Measurements from ENCODE around the gene DOCK3.

GRCh38 chr3:51191768-51192167 is 517.0 kb downstream of the DOCK3 start:
- TF ChIP-seq CTCF (IDR thresholded peaks at IDR 0.05) (no peak), POLR2A (IDR thresholded peaks at IDR 0.05) (no peak), POLR2AphosphoS5 (IDR thresholded peaks at IDR 0.05) (no peak)
